Small intestine (tissue), 7 donors: ENCODE data around the gene ZNF382. TPM values are rescaled to one million over a fixed set of nuclear protein-coding genes. Genes with fewer than 3 reads are reported as not detected.
A peak's percentile ranks its signal among the peaks of the same experiment; 100 is the strongest.

ENCODE experiments used
- DNase-seq, 2 donors: peaks; one replicate each; pipeline versions ENCODE4 v3.0.0 to v3.0.0-alpha.2; 2013
- FAIRE-seq: peaks from 2 replicates; lab custom pipeline; 2012; peaks lifted over from hg19 to GRCh38; lab: Jason Lieb, UNC
- H3K27ac ChIP-seq, 3 donors: one replicate each; pipeline ENCODE4 v1.5.1; 2013; ENCODE audit warnings: low read length in 2 of 3, mild to moderate bottlenecking in 2 of 3, control low read depth in 1 of 3, inconsistent platforms in 1 of 3, low read depth in 1 of 3, moderate library complexity in 1 of 3
- H3K27me3 ChIP-seq, 3 donors: one replicate each; pipeline ENCODE4 v1.6.1; 2013; ENCODE audit warnings: low read length in 3 of 3, inconsistent platforms in 1 of 3; ENCODE audit not compliant: control insufficient read depth in 3 of 3, insufficient read depth in 3 of 3
- H3K36me3 ChIP-seq, 3 donors: one replicate each; pipeline ENCODE4 v1.6.1; 2013; ENCODE audit warnings: low read length in 3 of 3, inconsistent platforms in 1 of 3, low read depth in 1 of 3, mild to moderate bottlenecking in 1 of 3, moderate library complexity in 1 of 3; ENCODE audit not compliant: control insufficient read depth in 3 of 3, insufficient read depth in 2 of 3
- H3K4me1 ChIP-seq, 3 donors: one replicate each; pipeline ENCODE4 v1.6.1; 2013; ENCODE audit warnings: low read length in 2 of 3, inconsistent platforms in 1 of 3, low read depth in 1 of 3, mild to moderate bottlenecking in 1 of 3, moderate library complexity in 1 of 3; ENCODE audit not compliant: control insufficient read depth in 3 of 3, insufficient read depth in 2 of 3
- H3K4me3 ChIP-seq, 3 donors: one replicate each; pipeline ENCODE4 v1.5.1; 2013; ENCODE audit warnings: low read length in 3 of 3, control low read depth in 1 of 3, inconsistent platforms in 1 of 3, low read depth in 1 of 3, mild to moderate bottlenecking in 1 of 3, moderate library complexity in 1 of 3
- H3K9me3 ChIP-seq, 2 donors: one replicate each; pipeline ENCODE4 v1.6.1; 2013; ENCODE audit warnings: low read depth in 1 of 2, low read length in 1 of 2; ENCODE audit not compliant: control insufficient read depth in 2 of 2, insufficient read depth in 1 of 2
- WGBS, 3 donors: extraction: QIAGEN DNeasy Blood & Tissue Kit; methylation state at CpG; one replicate each; pipeline ENCODE4 v1.1.7; 2013; 5-methylcytosine and 5-hydroxymethylcytosine counted together
- polyA plus RNA-seq, 4 donors: library from polyadenylated mRNA; stranded (reverse) in 3 of 4; unstranded in 1 of 4; fragments of 200-250 nt in 3 of 4; fragments of 120-200 nt in 1 of 4; gene quantifications; one replicate each; pipeline versions ENCODE4 v1.2.1 to v1.2.3, GENCODE V29; 2013
- donor health status: healthy with polysubstance abuse.
- donor health status: control.
- donor health status: control.
- donor health status: Bipolar disorder and iron deficiency.
- donor health status: healthy.

Gene ZNF382
- polyA plus RNA-seq, 4 donors: 0.64 to 1.5 TPM; not detected in 2

GRCh38 chr19:36646746-36647145, 41.6 kb downstream of the ZNF382 start:
- Histone ChIP-seq H3K27me3 (no peaks in the 10 kb centered on the region), H3K4me1 (no peaks in the 10 kb centered on the region), H3K27ac (no peak overlapping the region), H3K36me3 (peaks cover 7 to 17% (median 12%) of the 10 kb centered on the region in 3 donors), H3K9me3 (peaks cover 5 to 51% of the 10 kb centered on the region in 2 donors), H3K4me3 (no peak overlapping the region)
- DNase-seq: no peak
- no peak for FAIRE-seq
- 94% methylated on average over 2 of the region's 2 CpGs for WGBS, 3 donors

GRCh38 chr19:36652958-36653357, 47.8 kb downstream of the ZNF382 start:
- no peak for DNase-seq
- 84 to 100% (median 95%) methylated on average over 1 of the region's 1 CpG for WGBS, 3 donors
- H3K36me3 ChIP-seq: peaks cover 25 to 31% (median 30%) of the 10 kb centered on the region in 3 donors

GRCh38 chr19:36665832-36666231, 60.7 kb downstream of the ZNF382 start:
- peaks cover 2 to 18% (median 9%) of the 10 kb centered on the region in 3 donors for H3K36me3 ChIP-seq
- 39 to 58% (median 57%) methylated on average over 14 of the region's 14 CpGs for WGBS, 3 donors
- H3K9me3 ChIP-seq: peaks cover 0 to 40% of the 10 kb centered on the region in 2 donors
- H3K4me1 ChIP-seq: peaks cover 0 to 4% (median 0%) of the 10 kb centered on the region in 3 donors
- H3K27me3 ChIP-seq: no peaks in the 10 kb centered on the region
- no peak for FAIRE-seq
- H3K27ac ChIP-seq: no peak overlapping the region
- no peak for DNase-seq
- H3K4me3 ChIP-seq: peak overlapping the region in 2 of 3 donors; percentile 68 to 98

More at GRCh38 chr19:36652958-36653357, 47.8 kb downstream of the ZNF382 start:
- Histone ChIP-seq H3K27me3 (no peaks in the 10 kb centered on the region), H3K4me3 (no peak overlapping the region), H3K4me1 (no peaks in the 10 kb centered on the region), H3K9me3 (peaks cover 2 to 39% of the 10 kb centered on the region in 2 donors), H3K27ac (no peak overlapping the region)
- no peak for FAIRE-seq

DNA sequence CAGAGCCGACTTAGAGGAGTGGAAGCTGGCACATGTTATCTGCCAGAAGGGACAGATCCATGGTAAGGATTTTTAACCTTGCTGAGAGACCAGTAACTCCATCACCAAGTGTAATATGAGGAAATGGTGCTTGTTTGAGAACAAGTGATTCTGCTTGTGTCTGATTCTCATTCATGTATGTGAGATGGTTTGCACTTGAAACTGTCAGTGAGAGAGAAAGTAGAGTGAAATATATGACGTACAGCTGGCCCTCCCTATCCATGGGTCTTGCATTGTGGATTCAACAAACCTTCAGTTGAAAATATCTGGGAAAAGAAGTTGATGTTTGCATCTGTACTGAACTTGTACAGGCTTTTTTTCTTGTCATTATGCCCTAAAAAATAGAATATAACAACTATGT, 63.5 kb downstream of the ZNF382 start:
- no peak for FAIRE-seq
- Histone ChIP-seq H3K4me3 (no peak overlapping the region), H3K4me1 (peaks cover 0 to 4% (median 0%) of the 10 kb centered on the region in 3 donors), H3K27me3 (no peaks in the 10 kb centered on the region), H3K27ac (no peak overlapping the region), H3K36me3 (peaks cover 0 to 7% (median 7%) of the 10 kb centered on the region in 3 donors), H3K9me3 (peaks cover 2 to 42% of the 10 kb centered on the region in 2 donors)
- DNase-seq: no peak
- WGBS, 3 donors: 87 to 90% (median 90%) methylated on average over 2 of the region's 2 CpGs

DNA sequence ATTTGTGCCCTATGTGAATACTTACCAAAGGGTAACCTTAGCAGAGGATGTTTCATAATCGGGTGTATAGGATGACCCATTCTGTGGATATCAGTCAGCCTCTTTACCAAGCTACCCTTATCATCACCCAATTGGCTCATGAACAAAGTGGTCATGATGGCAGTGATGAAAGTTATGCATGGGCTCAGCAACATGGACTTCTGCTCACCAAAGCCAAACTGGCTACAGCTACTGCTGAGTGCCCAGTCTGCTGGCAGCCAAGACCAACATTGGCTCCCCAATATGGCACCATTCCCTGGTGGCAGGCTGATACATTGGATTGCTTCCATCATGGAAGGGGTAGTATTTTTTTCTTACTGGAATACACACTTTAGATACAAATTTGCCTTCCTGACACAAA, 67.3 kb downstream of the ZNF382 start:
- FAIRE-seq (no peak), DNase-seq (no peak)
- no peaks in the 10 kb centered on the region for H3K27me3 ChIP-seq
- 98 to 100% (median 100%) methylated on average over 1 of the region's 1 CpG for WGBS, 3 donors
- H3K36me3 ChIP-seq: peaks cover 0 to 5% (median 3%) of the 10 kb centered on the region in 3 donors
- H3K9me3 ChIP-seq: peaks cover 2 to 46% of the 10 kb centered on the region in 2 donors
- H3K4me3 ChIP-seq: no peak overlapping the region
- no peaks in the 10 kb centered on the region for H3K4me1 ChIP-seq
- no peak overlapping the region for H3K27ac ChIP-seq

GRCh38 chr19:36674201-36674600, 69.1 kb downstream of the ZNF382 start:
- Histone ChIP-seq H3K4me1 (no peaks in the 10 kb centered on the region), H3K4me3 (no peak overlapping the region), H3K9me3 (peaks cover 2 to 48% of the 10 kb centered on the region in 2 donors), H3K27ac (no peak overlapping the region), H3K36me3 (peaks cover 0 to 9% (median 5%) of the 10 kb centered on the region in 3 donors), H3K27me3 (no peaks in the 10 kb centered on the region)
- FAIRE-seq: no peak
- no peak for DNase-seq
- 89 to 92% (median 89%) methylated on average over 2 of the region's 2 CpGs for WGBS, 3 donors

DNA sequence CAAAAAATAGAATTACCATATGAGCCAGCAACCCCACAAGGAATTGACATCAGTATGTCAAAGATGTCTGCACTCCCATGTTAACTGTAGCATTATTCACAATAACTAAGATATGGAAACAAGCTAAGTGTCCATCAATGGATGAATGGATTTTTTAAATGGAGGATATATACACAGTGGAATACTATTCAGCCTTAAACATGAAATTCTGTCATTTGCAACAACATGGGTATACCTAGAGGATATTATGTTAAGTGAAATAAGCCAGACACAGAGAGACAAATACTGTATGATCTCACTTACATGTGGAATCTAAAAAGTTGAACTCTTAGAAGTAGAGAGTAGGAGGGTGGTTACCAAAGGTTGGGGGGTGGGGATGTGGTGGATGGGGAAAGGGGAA, 74.3 kb downstream of the ZNF382 start:
- no peak for FAIRE-seq
- Histone ChIP-seq H3K27me3 (no peaks in the 10 kb centered on the region), H3K4me1 (no peaks in the 10 kb centered on the region), H3K36me3 (peaks cover 0 to 8% (median 5%) of the 10 kb centered on the region in 3 donors), H3K4me3 (no peak overlapping the region), H3K27ac (no peak overlapping the region), H3K9me3 (peaks cover 0 to 21% of the 10 kb centered on the region in 2 donors)
- DNase-seq: no peak
